ENCODE data around the gene PCIF1. TPM values are rescaled to one million over a fixed set of nuclear protein-coding genes. Genes with fewer than 3 reads are reported as not detected.
A peak's percentile ranks its signal among the peaks of the same experiment; 100 is the strongest.

The PCIF1 gene
- total and polyA plus RNA-seq, 9 of the 15 experiments (the other 6 are each of a cell fraction or from before 2014, with no cell fraction given) = 5.8 to 29.4 (median 11.3) TPM

- TF ChIP-seq CHD7 (IDR thresholded peaks at IDR 0.05; ENCODE audit: low read depth, low read length) (no peak), SAP30 (IDR thresholded peaks at IDR 0.05; ENCODE audit: borderline replicate concordance, insufficient read depth, low read depth, low read length, poor library complexity, severe bottlenecking) (peak; percentile 98), HNRNPK (IDR thresholded peaks at IDR 0.05; ENCODE audit: low read depth, low read length, poor library complexity, severe bottlenecking) (no peak), ETS2 (tag; IDR thresholded peaks at IDR 0.05; ENCODE audit: borderline replicate concordance, poor library complexity, severe bottlenecking) (no peak), PKNOX1 (IDR thresholded peaks at IDR 0.05) (no peak), IRF2 (CRISPR knock-in tag; IDR thresholded peaks at IDR 0.05) (no peak), ZNF586 (CRISPR knock-in tag; conservative IDR thresholded peaks at IDR 0.05) (no peak), ETS1 (conservative IDR thresholded peaks at IDR 0.05; ENCODE audit: control insufficient read depth, low read depth, low read length) (peak; percentile 92), GMEB1 (CRISPR knock-in tag; IDR thresholded peaks at IDR 0.05) (no peak; the same call in 1 of the 2 replicates)
These were observed 43.2 kb upstream of the PCIF1 start, which contains the start of the genes CTSA and NEURL2 (continued) for GRCh38 chr20:45890985-45891983.

All from K562 (cell line).